ENCODE data around the gene LNP1. TPM values are rescaled to one million over a fixed set of nuclear protein-coding genes. Genes with fewer than 3 reads are reported as not detected.
"Not testable (repeated sequence)": the region's sequence is repeated elsewhere in the genome, so short reads cannot be mapped to it uniquely, and the experiment has no call there.

Gene LNP1
- polyA plus RNA-seq, 2 of the 4 experiments (the other 2 are of a cell fraction), result 1.3 to 2.0 TPM

- POLR2A ChIA-PET, result no interaction called here
- no peak overlapping the region for H3K4me2 ChIP-seq
- H3K27ac ChIP-seq, result no peak overlapping the region
- H3K4me3 ChIP-seq, result no peak overlapping the region
- ATAC-seq (no peak), DNase-seq (ENCODE audit: low read depth in 1 of 2, low spot score in 1 of 2) (no peak), FAIRE-seq (no peak)
- no peaks in the 10 kb centered on the region for H3K9me3 ChIP-seq
- no peaks in the 10 kb centered on the region for H3K4me1 ChIP-seq
- CTCF ChIA-PET, result interaction anchor here (1.1 kb wide), 2 partner anchors 8 to 22 kb away, joined by 4 to 5 read pairs; no protein-coding TSS in a partner anchor
- 68% methylated on average over 3 of the region's 3 CpGs for WGBS (ENCODE audit: missing lambda C conversion rate)
- TF ChIP-seq ATOH8 (CRISPR knock-in tag; IDR thresholded peaks at IDR 0.05; ENCODE audit: low read depth), result no peak
- no peak for TF ChIP-seq FOSB (CRISPR knock-in tag; IDR thresholded peaks at IDR 0.05)
- no peak for TF ChIP-seq NR3C1 (IDR thresholded peaks at IDR 0.05)
- TF ChIP-seq ZSCAN20 (CRISPR knock-in tag; IDR thresholded peaks at IDR 0.05), result no peak
- no peak for TF ChIP-seq HDAC2 (IDR thresholded peaks at IDR 0.05)
- no peak for TF ChIP-seq RAD21 (conservative IDR thresholded peaks at IDR 0.05 in 1 of 2, IDR thresholded peaks at IDR 0.05 in 1 of 2)
- TF ChIP-seq ZNF302 (CRISPR knock-in tag; IDR thresholded peaks at IDR 0.05), result no peak
- no peak for TF ChIP-seq NPAS2 (CRISPR knock-in tag; IDR thresholded peaks at IDR 0.05; ENCODE audit: borderline replicate concordance)
- no peak for TF ChIP-seq RFX5 (IDR thresholded peaks at IDR 0.05)
- TF ChIP-seq SMC3 (IDR thresholded peaks at IDR 0.05), result no peak
- no peak for TF ChIP-seq ESRRA (IDR thresholded peaks at IDR 0.05; ENCODE audit: borderline replicate concordance, low read length)
- no peak for TF ChIP-seq JUN (IDR thresholded peaks at IDR 0.05)
- TF ChIP-seq FOXS1 (CRISPR knock-in tag; IDR thresholded peaks at IDR 0.05), result no peak
- TF ChIP-seq RNF2 (IDR thresholded peaks at IDR 0.05; ENCODE audit: borderline replicate concordance, low read depth), result no peak
- TF ChIP-seq CTCF (IDR thresholded peaks at IDR 0.05), result no peak
- TF ChIP-seq HMGXB4 (CRISPR knock-in tag; IDR thresholded peaks at IDR 0.05; ENCODE audit: borderline replicate concordance), result no peak
- no peak for TF ChIP-seq KDM5A (IDR thresholded peaks at IDR 0.05)
Measured at GRCh38 chr3:100440895-100441294, 39.6 kb downstream of the LNP1 start.

GRCh38 chr3:100443690-100444089 is 42.4 kb downstream of the LNP1 start:
- POLR2A ChIA-PET, result no interaction called here
- Histone ChIP-seq H3K9me3 (no peaks in the 10 kb centered on the region; the same call in 2 of the 3 replicates), H3K27ac (no peak overlapping the region), H3K4me1 (no peaks in the 10 kb centered on the region), H3K4me2 (no peak overlapping the region), H3K4me3 (no peak overlapping the region)
- TF ChIP-seq HMGXB4 (CRISPR knock-in tag; IDR thresholded peaks at IDR 0.05; ENCODE audit: borderline replicate concordance), result no peak
- TF ChIP-seq MYC (IDR thresholded peaks at IDR 0.05; ENCODE audit: borderline replicate concordance, low read length), result no peak
- TF ChIP-seq PHF8 (IDR thresholded peaks at IDR 0.05; ENCODE audit: borderline replicate concordance, low read depth), result no peak
- no peak for TF ChIP-seq NPAS2 (CRISPR knock-in tag; IDR thresholded peaks at IDR 0.05; ENCODE audit: borderline replicate concordance)
- TF ChIP-seq HES2 (IDR thresholded peaks at IDR 0.05), result no peak
- no peak for TF ChIP-seq ESRRA (IDR thresholded peaks at IDR 0.05; ENCODE audit: borderline replicate concordance, low read length)
- no peak for TF ChIP-seq FOXS1 (CRISPR knock-in tag; IDR thresholded peaks at IDR 0.05)
- TF ChIP-seq TP53 (CRISPR knock-in tag; IDR thresholded peaks at IDR 0.05), result no peak
- TF ChIP-seq CBX2 (IDR thresholded peaks at IDR 0.05; ENCODE audit: borderline replicate concordance, low read depth), result no peak
- no peak for TF ChIP-seq NFE2L2 (conservative IDR thresholded peaks at IDR 0.05; ENCODE audit: low read length)
- no peak for TF ChIP-seq EHF (CRISPR knock-in tag; IDR thresholded peaks at IDR 0.05)
- TF ChIP-seq GATA3 (IDR thresholded peaks at IDR 0.05; ENCODE audit: borderline replicate concordance), result no peak
- no peak for FAIRE-seq
- DNase-seq (ENCODE audit: low read depth in 1 of 2, low spot score in 1 of 2), result no peak
- CTCF ChIA-PET, result no interaction called here
- ATAC-seq, result no peak

- CTCF ChIA-PET; POLR2A ChIA-PET; H3K9me3 ChIP-seq; H3K4me1 ChIP-seq; FAIRE-seq; H3K4me2 ChIP-seq; ATAC-seq; H3K27ac ChIP-seq; DNase-seq (ENCODE audit: low read depth in 1 of 2, low spot score in 1 of 2); H3K4me3 ChIP-seq: not testable (repeated sequence)
- WGBS (ENCODE audit: missing lambda C conversion rate), result 58% methylated on average over 3 of the region's 3 CpGs
Measured at GRCh38 chr3:100447067-100447466, 45.7 kb downstream of the LNP1 start.
